ENCODE data around the gene ADGRD1.
"Not testable (repeated sequence)": the region's sequence is repeated elsewhere in the genome, so short reads cannot be mapped to it uniquely, and the experiment has no call there.

Gene ADGRD1

GRCh38 chr12:131057211-131057721 is 103.6 kb downstream of the ADGRD1 start:
- no peak for DNase-seq (ENCODE audit: low read depth)

GRCh38 chr12:131057722-131058515 is 104.2 kb downstream of the ADGRD1 start:
- no peak for DNase-seq (ENCODE audit: low read depth)

- DNase-seq (ENCODE audit: low read depth), result no peak
Observed at GRCh38 chr12:131058700-131059099, 105.0 kb downstream of the ADGRD1 start.

- DNase-seq (ENCODE audit: low read depth), result no peak
Observed at GRCh38 chr12:131060011-131060703, 106.5 kb downstream of the ADGRD1 start.

- no peak for DNase-seq (ENCODE audit: low read depth)
Observed at GRCh38 chr12:131061041-131061806, 107.5 kb downstream of the ADGRD1 start.

- no peak for DNase-seq (ENCODE audit: low read depth)
Observed at GRCh38 chr12:131063413-131063812, 109.7 kb downstream of the ADGRD1 start.

GRCh38 chr12:131063960-131064359 is 110.3 kb downstream of the ADGRD1 start:
- DNase-seq (ENCODE audit: low read depth), result no peak

GRCh38 chr12:131065279-131065678 is 111.6 kb downstream of the ADGRD1 start:
- DNase-seq (ENCODE audit: low read depth), result no peak

GRCh38 chr12:131065801-131066200 is 112.1 kb downstream of the ADGRD1 start:
- DNase-seq (ENCODE audit: low read depth), result no peak

- no peak for DNase-seq (ENCODE audit: low read depth)
Observed at GRCh38 chr12:131066207-131066885, 112.6 kb downstream of the ADGRD1 start.

GRCh38 chr12:131066886-131067490 is 113.3 kb downstream of the ADGRD1 start:
- DNase-seq (ENCODE audit: low read depth), result no peak

- DNase-seq (ENCODE audit: low read depth), result no peak
Observed at GRCh38 chr12:131067981-131068851, 114.5 kb downstream of the ADGRD1 start.

- DNase-seq (ENCODE audit: low read depth), result not testable (repeated sequence)
Observed at GRCh38 chr12:131068926-131069720, 115.4 kb downstream of the ADGRD1 start.

GRCh38 chr12:131070136-131070535 is 116.4 kb downstream of the ADGRD1 start:
- not testable (repeated sequence) for DNase-seq (ENCODE audit: low read depth)

GRCh38 chr12:131070668-131071067 is 117.0 kb downstream of the ADGRD1 start:
- DNase-seq (ENCODE audit: low read depth), result not testable (repeated sequence)

- DNase-seq (ENCODE audit: low read depth), result not testable (repeated sequence)
Observed at GRCh38 chr12:131071234-131071820, 117.6 kb downstream of the ADGRD1 start.

GRCh38 chr12:131071950-131072349 is 118.2 kb downstream of the ADGRD1 start:
- not testable (repeated sequence) for DNase-seq (ENCODE audit: low read depth)

- DNase-seq (ENCODE audit: low read depth), result no peak
Observed at GRCh38 chr12:131072451-131073230, 118.9 kb downstream of the ADGRD1 start.

Data from EH (cell line).